Thymus (tissue), 11 donors: ENCODE data around the gene MKNK2. TPM values are rescaled to one million over a fixed set of nuclear protein-coding genes. Genes with fewer than 3 reads are reported as not detected.

Experiments
- DNase-seq, 9 donors: peaks; one replicate each; pipeline ENCODE4 v3.0.0-alpha.2; 2013; ENCODE audit warnings: low spot score in 9 of 9, low read depth in 6 of 9, missing footprints in 1 of 9
- H3K27ac ChIP-seq, 2 donors: one replicate each; pipeline ENCODE4 v1.5.1; 2013; ENCODE audit warnings: control low read depth in 1 of 2, low read depth in 1 of 2, low read length in 1 of 2, mild to moderate bottlenecking in 1 of 2, moderate library complexity in 1 of 2
- H3K27me3 ChIP-seq, 2 donors: one replicate each; pipeline ENCODE4 v1.5.1; 2013; ENCODE audit warnings: low read length in 1 of 2; ENCODE audit not compliant: control insufficient read depth in 2 of 2, insufficient read depth in 1 of 2
- H3K36me3 ChIP-seq, 2 donors: one replicate each; pipeline ENCODE4 v1.5.1; 2013; ENCODE audit warnings: low read length in 1 of 2, mild to moderate bottlenecking in 1 of 2, moderate library complexity in 1 of 2; ENCODE audit not compliant: control insufficient read depth in 2 of 2, insufficient read depth in 2 of 2
- H3K4me1 ChIP-seq, 2 donors: one replicate each; pipeline ENCODE4 v1.5.1; 2013; ENCODE audit warnings: low read length in 2 of 2; ENCODE audit not compliant: control insufficient read depth in 2 of 2, insufficient read depth in 2 of 2
- H3K4me3 ChIP-seq, 2 donors: one replicate each; pipeline ENCODE4 v1.5.1; 2013; ENCODE audit warnings: low read length in 2 of 2, control low read depth in 1 of 2, mild to moderate bottlenecking in 1 of 2
- H3K9me3 ChIP-seq, 2 donors: one replicate each; pipeline ENCODE4 v1.5.1; 2013; ENCODE audit warnings: low read length in 1 of 2, mild to moderate bottlenecking in 1 of 2; ENCODE audit not compliant: control insufficient read depth in 2 of 2, insufficient read depth in 1 of 2
- WGBS: extraction: QIAGEN DNeasy Blood & Tissue Kit; methylation state at CpG from one replicate; pipeline ENCODE4 v1.1.7; 2013; 5-methylcytosine and 5-hydroxymethylcytosine counted together
- polyA plus RNA-seq: library from polyadenylated mRNA; stranded (reverse); fragments of 200-250 nt; gene quantifications from one replicate; pipeline ENCODE4 v1.2.3, GENCODE V29; 2013
- total RNA-seq: library from RNA; stranded (reverse); fragments of 120-200 nt; gene quantifications from one replicate; pipeline ENCODE4 v1.2.4, GENCODE V29; 2013
- donor health status: healthy.

The MKNK2 gene
- total and polyA plus RNA-seq, 2 donors, result 59.4 to 97.9 TPM

DNA sequence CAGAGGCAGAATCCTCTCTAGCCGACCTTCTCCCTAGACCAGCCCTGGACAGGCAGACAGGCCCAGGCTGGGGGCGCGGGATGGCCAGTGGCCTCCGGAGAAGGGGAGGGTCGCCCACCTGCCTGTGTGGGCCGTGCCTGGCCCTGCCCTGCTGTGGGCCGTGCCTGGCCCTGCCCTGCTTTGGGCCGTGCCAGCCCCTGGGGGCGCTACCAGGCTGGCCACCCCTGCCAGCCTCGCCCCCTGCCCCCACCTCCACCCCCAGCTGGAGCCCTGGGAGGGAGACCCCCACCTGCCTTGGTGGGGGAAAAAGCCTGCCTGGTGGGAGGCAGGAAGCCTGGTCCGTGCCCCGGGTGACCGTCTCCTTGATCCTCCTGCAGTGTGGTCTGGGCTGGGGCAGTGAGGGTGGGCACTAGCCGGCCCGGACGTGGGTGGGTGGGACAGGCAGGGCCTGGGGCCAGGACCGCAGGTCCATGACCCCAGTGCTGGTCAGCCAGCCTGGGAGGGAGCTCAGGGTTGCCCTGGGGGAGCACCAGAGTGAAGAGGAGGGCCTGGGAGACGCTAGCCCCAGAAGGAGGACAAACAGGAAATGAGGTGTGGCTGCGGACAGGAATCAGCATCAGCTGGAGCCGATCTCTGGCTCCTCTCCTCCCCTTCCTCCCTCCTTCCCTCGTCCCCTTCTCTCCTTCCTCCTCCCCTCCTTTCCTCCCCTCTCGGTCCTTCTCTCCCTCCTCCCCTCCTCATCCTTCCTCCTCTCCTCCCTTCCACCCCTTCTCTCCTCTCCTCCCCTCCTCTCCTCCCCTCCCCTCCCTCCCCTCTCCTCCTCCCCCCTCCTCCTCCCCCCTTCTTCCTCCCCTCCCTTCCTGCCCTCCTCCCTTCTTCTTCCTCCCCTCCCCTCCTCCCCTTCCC is 5.1 kb upstream of the MKNK2 start:
- Histone ChIP-seq H3K4me1 (peaks cover 35 to 86% of the 10 kb centered on the region in 2 donors), H3K27ac (peak overlapping the region; percentile 71 to 82), H3K9me3 (no peaks in the 10 kb centered on the region), H3K4me3 (peak overlapping the region in 1 of 2 donors; percentile 29), H3K36me3 (no peaks in the 10 kb centered on the region), H3K27me3 (no peaks in the 10 kb centered on the region)
- WGBS, result 55% methylated on average over 22 of the region's 22 CpGs
- DNase-seq, result peak in 2 of 9 donors; percentile 56 to 69

DNA sequence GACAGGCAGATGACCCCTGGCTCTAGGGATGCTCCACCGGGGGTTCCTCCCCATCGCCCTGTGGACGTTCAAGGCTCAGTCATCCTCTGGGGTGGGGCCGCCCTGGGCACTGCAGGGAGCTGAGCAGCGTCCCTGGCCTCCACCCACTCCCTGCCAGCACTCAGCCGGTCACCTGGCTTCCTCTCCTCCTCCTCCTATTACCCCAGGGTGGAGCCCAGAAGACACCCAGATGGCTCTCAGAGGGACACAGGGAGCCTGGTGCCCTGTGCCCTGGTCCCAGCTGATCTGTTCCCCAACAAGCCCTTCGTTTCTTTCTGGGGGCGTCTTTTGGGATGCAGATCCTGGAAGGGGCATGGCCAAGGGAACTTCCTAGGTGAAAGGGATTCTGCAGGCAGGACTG is 3.7 kb upstream of the MKNK2 start:
- H3K27ac ChIP-seq, result peak overlapping the region in 1 of 2 donors; percentile 60
- DNase-seq, result no peak
- H3K4me3 ChIP-seq, result no peak overlapping the region
- no peaks in the 10 kb centered on the region for H3K27me3 ChIP-seq
- H3K4me1 ChIP-seq, result peaks cover 28 to 78% of the 10 kb centered on the region in 2 donors
- WGBS, result 95% methylated on average over 8 of the region's 8 CpGs
- no peaks in the 10 kb centered on the region for H3K9me3 ChIP-seq
- no peaks in the 10 kb centered on the region for H3K36me3 ChIP-seq

DNA sequence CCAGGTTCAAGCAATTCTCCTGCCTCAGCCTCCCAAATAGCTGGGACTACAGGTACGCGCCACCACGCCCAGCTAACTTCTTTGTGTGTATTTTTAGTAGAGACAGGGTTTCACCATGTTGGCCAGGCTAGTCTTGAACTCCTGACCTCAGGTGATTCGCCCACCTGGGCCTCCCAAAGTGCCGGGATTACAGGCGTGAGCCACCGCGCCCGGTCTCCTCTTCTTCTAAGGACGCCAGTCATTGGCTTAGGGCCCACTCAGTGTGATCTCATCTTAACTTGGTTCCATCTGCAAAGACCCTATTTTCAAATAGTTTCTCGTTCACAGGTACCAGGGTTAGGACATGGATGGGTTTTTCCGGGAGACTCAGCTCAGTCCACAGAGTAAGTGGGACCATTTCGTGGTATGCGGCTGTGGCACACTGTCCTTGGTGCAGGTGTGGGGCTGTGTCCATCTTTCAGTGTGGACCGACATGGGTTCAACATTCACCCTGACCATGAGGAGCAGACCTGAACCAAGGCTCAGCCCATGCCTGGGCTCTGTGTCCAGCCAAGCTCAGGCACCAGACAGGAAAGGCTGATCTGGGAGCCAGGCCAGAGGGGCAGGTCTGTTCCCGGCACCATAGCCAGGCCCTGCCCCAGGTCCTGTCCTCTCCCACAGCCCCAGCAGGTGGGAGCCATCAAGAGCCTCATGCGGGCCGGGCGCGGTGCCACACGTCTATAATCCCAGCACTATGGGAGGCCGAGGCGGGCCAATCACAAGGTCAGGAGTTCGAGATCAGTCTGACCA is 2.8 kb upstream of the MKNK2 start:
- no peak for DNase-seq
- Histone ChIP-seq H3K4me1 (peaks cover 38 to 78% of the 10 kb centered on the region in 2 donors), H3K27me3 (no peaks in the 10 kb centered on the region), H3K27ac (peak overlapping the region in 1 of 2 donors; percentile 60), H3K9me3 (no peaks in the 10 kb centered on the region), H3K4me3 (no peak overlapping the region), H3K36me3 (peaks cover 2 to 6% of the 10 kb centered on the region in 2 donors)
- WGBS, result 94% methylated on average over 24 of the region's 24 CpGs

DNA sequence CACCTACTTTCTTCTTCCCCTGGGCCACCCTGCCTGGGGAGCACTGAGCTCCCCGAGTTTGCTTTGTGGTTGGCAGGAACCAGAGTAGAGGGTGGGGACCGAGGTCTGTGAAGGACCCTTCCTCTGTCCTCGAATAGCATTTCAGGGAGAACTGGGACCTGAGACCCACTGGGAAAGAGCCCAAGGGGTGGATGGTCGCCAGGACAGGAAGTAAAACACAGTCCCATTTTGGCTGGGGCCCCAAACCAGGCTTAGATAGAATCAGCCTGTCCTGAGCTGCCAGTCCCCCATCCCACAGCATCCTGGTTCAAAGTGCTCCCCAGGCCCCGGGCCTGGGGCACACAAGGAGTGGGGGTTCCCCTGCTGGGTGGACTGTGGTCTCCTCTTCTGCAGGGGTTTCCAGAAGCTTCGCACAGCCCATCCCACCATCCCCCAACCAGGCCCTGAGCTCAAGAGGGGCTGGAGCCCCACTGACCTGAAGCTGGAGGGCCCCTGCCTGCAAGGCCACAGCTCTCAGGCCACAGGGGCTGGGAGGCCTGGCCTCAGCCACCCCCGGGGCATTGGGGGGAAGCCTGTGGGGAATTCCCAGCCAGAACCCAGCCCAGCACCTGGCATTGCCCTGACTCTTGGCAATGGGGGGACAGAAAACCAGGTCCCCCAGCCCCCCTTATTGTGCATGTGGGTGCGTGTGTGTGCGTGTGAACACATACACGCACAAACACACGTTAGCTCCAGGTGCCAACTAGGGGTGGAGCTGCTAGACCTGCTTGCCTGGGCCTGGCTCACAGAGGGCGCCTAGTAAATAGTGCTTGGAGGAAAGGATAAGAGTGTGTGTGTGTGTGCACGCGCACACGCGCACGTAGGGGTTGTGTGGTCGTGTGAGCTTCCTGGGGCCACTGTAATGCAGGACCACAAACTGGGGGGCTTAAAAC is 995 bp upstream of the MKNK2 start:
- Histone ChIP-seq H3K27ac (peak overlapping the region; percentile 94), H3K27me3 (no peaks in the 10 kb centered on the region), H3K4me3 (peak overlapping the region; percentile 45 to 96), H3K4me1 (peaks cover 52 to 78% of the 10 kb centered on the region in 2 donors), H3K36me3 (peaks cover 20 to 23% of the 10 kb centered on the region in 2 donors), H3K9me3 (no peaks in the 10 kb centered on the region)
- peak in 2 of 9 donors; percentile 66 to 83 for DNase-seq
- WGBS, result 38% methylated on average over 18 of the region's 18 CpGs

DNA sequence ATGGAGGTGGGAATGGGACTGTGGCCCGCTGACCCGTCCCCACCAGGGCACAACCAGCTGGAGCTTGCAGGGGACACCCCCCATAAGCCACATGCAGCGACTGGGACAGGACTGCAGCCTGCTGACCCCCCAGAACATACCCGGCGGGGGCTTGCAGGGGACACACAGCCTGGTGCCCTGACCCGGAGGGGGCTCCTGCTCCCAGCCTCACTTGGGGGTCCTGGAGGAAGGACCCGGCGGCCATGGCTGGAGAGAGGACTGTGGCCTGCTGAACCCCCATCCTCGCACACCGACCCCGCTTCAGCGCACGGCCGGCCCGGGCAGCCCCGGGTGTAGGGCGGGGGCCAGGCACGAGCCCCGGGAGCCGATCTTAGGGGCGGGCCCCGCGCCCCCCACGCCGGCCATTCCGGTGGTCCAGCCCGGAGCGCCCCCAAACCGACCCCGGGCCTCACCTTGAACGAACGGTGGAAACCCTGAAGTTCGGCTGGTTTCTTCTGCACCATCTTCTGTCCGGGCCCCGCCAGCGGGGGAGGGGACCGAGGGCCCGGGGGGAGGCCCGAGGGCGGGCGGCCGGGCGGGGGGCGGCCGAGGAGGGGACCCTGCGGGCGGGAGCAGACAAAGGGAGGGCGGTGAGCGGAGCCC is 574 bp downstream of the MKNK2 start:
- peak in 1 of 9 donors; percentile 40 for DNase-seq
- Histone ChIP-seq H3K4me3 (peak overlapping the region; percentile 94 to 96), H3K36me3 (peaks cover 34 to 38% of the 10 kb centered on the region in 2 donors), H3K9me3 (no peaks in the 10 kb centered on the region), H3K4me1 (peaks cover 40 to 66% of the 10 kb centered on the region in 2 donors), H3K27me3 (no peaks in the 10 kb centered on the region), H3K27ac (peak overlapping the region; percentile 87 to 90)
- WGBS, result under 1% methylated on average over 49 of the region's 49 CpGs

DNA sequence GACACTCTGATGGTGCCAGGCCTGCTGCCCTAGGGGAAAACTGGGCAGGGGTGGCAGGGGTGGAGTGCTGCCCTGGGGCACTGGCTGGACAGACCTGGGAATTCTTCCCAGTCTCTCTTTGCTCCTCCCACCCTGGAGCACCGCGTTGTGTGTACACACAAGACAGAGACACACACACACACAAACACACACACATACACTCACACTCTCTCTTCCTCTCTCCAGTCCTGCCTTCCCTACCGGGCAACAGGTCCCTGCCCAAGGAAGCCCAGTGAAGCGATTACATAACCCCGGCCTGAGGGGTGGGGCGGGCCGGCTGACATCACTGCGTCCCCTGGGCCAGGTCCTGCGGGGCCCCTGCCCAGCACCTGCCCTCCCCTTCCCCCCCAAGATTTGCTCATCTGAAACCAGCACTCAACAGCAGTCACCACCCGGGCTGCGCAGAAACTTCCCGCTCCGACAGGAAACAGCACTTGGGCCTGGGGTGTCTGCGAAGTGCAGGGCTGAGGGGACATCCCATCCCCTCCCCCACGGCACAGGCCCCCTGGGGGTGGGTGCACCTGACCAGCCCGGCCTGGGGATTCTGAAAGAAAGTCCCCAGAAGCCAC is 1.2 kb downstream of the MKNK2 start:
- no peaks in the 10 kb centered on the region for H3K9me3 ChIP-seq
- WGBS, result 2% methylated on average over 16 of the region's 16 CpGs
- H3K4me3 ChIP-seq, result peak overlapping the region; percentile 94 to 96
- H3K36me3 ChIP-seq, result peaks cover 37 to 44% of the 10 kb centered on the region in 2 donors
- H3K27me3 ChIP-seq, result no peaks in the 10 kb centered on the region
- H3K27ac ChIP-seq, result peak overlapping the region; percentile 87 to 90
- peaks cover 41 to 67% of the 10 kb centered on the region in 2 donors for H3K4me1 ChIP-seq
- DNase-seq, result peak in 2 of 9 donors; percentile 73 to 83

DNA sequence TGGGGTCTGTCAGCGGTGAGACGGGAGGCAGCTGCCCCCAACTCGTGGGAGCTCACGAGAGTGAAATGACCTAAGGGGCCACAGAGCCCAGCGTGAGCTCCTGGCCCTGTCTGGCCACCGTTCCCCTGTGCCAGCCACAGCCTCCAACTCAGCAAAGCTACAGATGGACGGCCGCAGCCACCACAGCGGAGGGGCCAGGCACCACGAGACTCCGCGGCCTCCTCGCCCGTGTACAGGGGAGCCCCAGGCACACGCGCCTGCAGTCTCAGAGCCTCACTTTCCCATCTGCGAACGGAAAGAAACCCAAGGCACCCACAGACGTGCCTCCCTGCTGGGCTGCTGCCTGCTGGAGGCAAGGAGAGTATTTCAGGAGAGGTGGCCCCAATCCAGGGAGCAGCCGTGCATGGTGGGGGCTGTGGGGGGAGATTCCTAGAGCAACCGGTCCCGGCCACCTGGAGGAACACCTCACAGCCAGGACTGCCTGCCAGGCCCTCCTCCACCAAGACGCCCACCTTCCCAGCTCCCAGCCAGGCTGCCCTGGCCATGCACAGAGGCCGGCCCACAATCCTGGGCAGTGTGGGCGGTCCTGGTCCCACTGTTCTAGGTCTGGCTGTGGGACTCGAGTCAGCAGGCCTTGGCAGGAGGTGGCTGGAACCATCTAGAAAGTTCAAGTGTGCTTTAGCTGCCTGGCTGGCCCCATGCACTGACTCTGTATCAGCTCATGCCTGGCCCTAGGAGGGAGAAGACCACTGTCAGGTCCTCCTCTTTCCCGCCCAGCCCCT is 1.9 kb downstream of the MKNK2 start:
- H3K27me3 ChIP-seq, result no peaks in the 10 kb centered on the region
- H3K4me3 ChIP-seq, result peak overlapping the region; percentile 94 to 96
- peaks cover 47 to 70% of the 10 kb centered on the region in 2 donors for H3K4me1 ChIP-seq
- 92% methylated on average over 27 of the region's 27 CpGs for WGBS
- H3K36me3 ChIP-seq, result peaks cover 43 to 51% of the 10 kb centered on the region in 2 donors
- peak overlapping the region; percentile 75 to 87 for H3K27ac ChIP-seq
- no peak for DNase-seq
- no peaks in the 10 kb centered on the region for H3K9me3 ChIP-seq
